Lower leg skin (tissue), 4 donors: ENCODE measurements around the gene ITGA7. TPM values are rescaled to one million over a fixed set of nuclear protein-coding genes. Genes with fewer than 3 reads are reported as not detected.

Experiments
- DNase-seq, 2 donors: peaks; one replicate each; pipeline ENCODE4 v3.0.0-alpha.2; 2019; ENCODE audit warnings: low spot score in 2 of 2
- H3K4me3 ChIP-seq: fragments of 200-600 bp; sonication (generic); 2 replicates; pipeline ENCODE4 v1.5.1; 2017; ENCODE audit warnings: mild to moderate bottlenecking, low read depth; ENCODE audit not compliant: poor library complexity, severe bottlenecking
- CTCF ChIP-seq, 3 donors: fragments of 450-650 bp; IDR thresholded peaks; one replicate each; pipeline ENCODE4 v1.5.1; 2016; ENCODE audit warnings: antibody characterized with exemption in 3 of 3, mild to moderate bottlenecking in 3 of 3, moderate library complexity in 2 of 3
- POLR2A ChIP-seq, 2 donors: fragments of 450-650 bp; IDR thresholded peaks; one replicate each; pipeline ENCODE4 v1.6.1; 2016 to 2017; ENCODE audit warnings: antibody characterized with exemption in 2 of 2, mild to moderate bottlenecking in 1 of 2, moderate library complexity in 1 of 2
- WGBS, 2 donors: methylation state at CpG; one replicate each; pipeline ENCODE4 v1.1.5; 2018; 5-methylcytosine and 5-hydroxymethylcytosine counted together
- intact Hi-C: fragments of 100-400 bp; cut with DNase I; formaldehyde crosslinking; loops from one replicate; pipeline ENCODE4 v1.15.0; 2023; ENCODE audit warnings: low total_unique reads
- total RNA-seq, 4 donors: library from RNA; depleted of rRNA; stranded (reverse); fragments of >200 nt; gene quantifications; one replicate each; pipeline ENCODE4 v1.1.0, GENCODE V29; 2016

The ITGA7 gene
- total RNA-seq, 4 donors from 2014 or later, result 11.0 to 20.9 (median 12.8) TPM

- 84 to 92% methylated on average over 4 of the region's 4 CpGs for WGBS, 2 donors
- intact Hi-C loops, result no loop called here
- TF ChIP-seq CTCF (IDR thresholded peaks at IDR 0.05), result no peak
- TF ChIP-seq POLR2A (IDR thresholded peaks at IDR 0.05), result no peak
- H3K4me3 ChIP-seq, result no peak overlapping the region
- peak in 1 of 2 donors; percentile 79 for DNase-seq
Observed at GRCh38 chr12:55732288-55732687, 24.6 kb upstream of the ITGA7 start.

- peak; percentile 59 to 88 for DNase-seq
- intact Hi-C loops, result no loop called here
- WGBS, 2 donors, result 6 to 8% methylated on average over 14 to 17 of the region's 19 CpGs
- TF ChIP-seq POLR2A (IDR thresholded peaks at IDR 0.05) (no peak), CTCF (IDR thresholded peaks at IDR 0.05) (no peak)
- H3K4me3 ChIP-seq, result peak overlapping the region; percentile 1
Observed at GRCh38 chr12:55729819-55730818, 22.4 kb upstream of the ITGA7 start.

GRCh38 chr12:55728939-55729818, 21.5 kb upstream of the ITGA7 start, which contains the start of gene CD63:
TSS of gene CD63 (minus strand) at chr12:55729009. CDS start at chr12:55728341, 668 bp downstream.
- DNase-seq, result peak; percentile 94 to 98
- intact Hi-C loops, result no loop called here
- TF ChIP-seq POLR2A (IDR thresholded peaks at IDR 0.05), result peak in 1 of 2 donors; percentile 84
- no peak for TF ChIP-seq CTCF (IDR thresholded peaks at IDR 0.05)
- peak within 1 kb of the TSS; percentile 70 for H3K4me3 ChIP-seq
- 0 to 1% methylated on average over 15 to 17 of the region's 61 CpGs for WGBS, 2 donors

- TF ChIP-seq POLR2A (IDR thresholded peaks at IDR 0.05), result no peak
- peak overlapping the region; percentile 70 for H3K4me3 ChIP-seq
- 0% methylated on average over 29 to 31 of the region's 61 CpGs for WGBS, 2 donors
- peak; percentile 82 to 97 for DNase-seq
- intact Hi-C loops, result no loop called here
Observed at GRCh38 chr12:55728186-55728938, 20.7 kb upstream of the ITGA7 start.

- DNase-seq, result peak; percentile 73 to 96
- 6 to 8% methylated on average over 9 of the region's 9 CpGs for WGBS, 2 donors
- no peak for TF ChIP-seq CTCF (IDR thresholded peaks at IDR 0.05)
- TF ChIP-seq POLR2A (IDR thresholded peaks at IDR 0.05), result no peak
- peak overlapping the region; percentile 70 for H3K4me3 ChIP-seq
- intact Hi-C loops, result no loop called here
Observed at GRCh38 chr12:55727643-55728185, 20.0 kb upstream of the ITGA7 start.
